Measurements from ENCODE around the gene PIP5K1B.

Gene PIP5K1B

GRCh38 chr9:68970151-68970550 lies 265.1 kb downstream of the PIP5K1B start:
- TF ChIP-seq CTCF (conservative IDR thresholded peaks at IDR 0.05; ENCODE audit: control insufficient read depth, insufficient read depth, low read depth, low read length), result no peak
- no peak overlapping the region for H3K4me3 ChIP-seq (ENCODE audit: control insufficient read depth, low read depth, low read length)
- DNase-seq (ENCODE audit: low read depth), result no peak

GRCh38 chr9:68973619-68974018 lies 268.6 kb downstream of the PIP5K1B start:
- DNase-seq (ENCODE audit: low read depth), result no peak
- no peak for TF ChIP-seq CTCF (conservative IDR thresholded peaks at IDR 0.05; ENCODE audit: control insufficient read depth, insufficient read depth, low read depth, low read length)
- H3K4me3 ChIP-seq (ENCODE audit: control insufficient read depth, low read depth, low read length), result no peak overlapping the region

- no peak for DNase-seq (ENCODE audit: low read depth)
- H3K4me3 ChIP-seq (ENCODE audit: control insufficient read depth, low read depth, low read length), result no peak overlapping the region
- TF ChIP-seq CTCF (conservative IDR thresholded peaks at IDR 0.05; ENCODE audit: control insufficient read depth, insufficient read depth, low read depth, low read length), result no peak
Observed at GRCh38 chr9:68974431-68974830, 269.4 kb downstream of the PIP5K1B start.

GRCh38 chr9:68974901-68975300 lies 269.9 kb downstream of the PIP5K1B start:
- no peak for TF ChIP-seq CTCF (conservative IDR thresholded peaks at IDR 0.05; ENCODE audit: control insufficient read depth, insufficient read depth, low read depth, low read length)
- no peak for DNase-seq (ENCODE audit: low read depth)
- H3K4me3 ChIP-seq (ENCODE audit: control insufficient read depth, low read depth, low read length), result no peak overlapping the region

- DNase-seq (ENCODE audit: low read depth), result no peak
- TF ChIP-seq CTCF (conservative IDR thresholded peaks at IDR 0.05; ENCODE audit: control insufficient read depth, insufficient read depth, low read depth, low read length), result no peak
Observed at GRCh38 chr9:68975365-68976043, 270.5 kb downstream of the PIP5K1B start.

GRCh38 chr9:68978066-68978465 lies 273.0 kb downstream of the PIP5K1B start:
- H3K4me3 ChIP-seq (ENCODE audit: control insufficient read depth, low read depth, low read length), result no peak overlapping the region
- no peak for DNase-seq (ENCODE audit: low read depth)
- TF ChIP-seq CTCF (conservative IDR thresholded peaks at IDR 0.05; ENCODE audit: control insufficient read depth, insufficient read depth, low read depth, low read length), result no peak

More at GRCh38 chr9:68975365-68976043, 270.5 kb downstream of the PIP5K1B start:
- H3K4me3 ChIP-seq (ENCODE audit: control insufficient read depth, low read depth, low read length), result no peak overlapping the region

- no peak for TF ChIP-seq CTCF (conservative IDR thresholded peaks at IDR 0.05; ENCODE audit: control insufficient read depth, insufficient read depth, low read depth, low read length)
- no peak overlapping the region for H3K4me3 ChIP-seq (ENCODE audit: control insufficient read depth, low read depth, low read length)
Observed at GRCh38 chr9:68978501-68978900, 273.5 kb downstream of the PIP5K1B start.

More at GRCh38 chr9:68978501-68978900, 273.5 kb downstream of the PIP5K1B start:
- DNase-seq (ENCODE audit: low read depth), result no peak

Measured in fibroblast of mammary gland (primary cell).